H1 (cell line): Measurements from ENCODE around the gene TMEM40. TPM values are rescaled to one million over a fixed set of nuclear protein-coding genes. Genes with fewer than 3 reads are reported as not detected.

Source experiments
- polyA plus RNA-seq, 7 experiments: library from polyadenylated mRNA; depleted of rRNA in 3 of 7; stranded (reverse) in 5 of 7; unstranded in 2 of 7; fragments of >200 nt in 5 of 7; fragments of 200-250 nt in 2 of 7; gene quantifications; 1 replicate in 5 of 7; 2 replicates in 1 of 7; 4 replicates in 1 of 7; pipeline versions ENCODE4 v1.2.1 to v1.2.3, GENCODE V29; 2011 to 2013; ENCODE audit warnings: missing spikeins in 2 of 7, mixed read lengths in 2 of 7
- total RNA-seq: library from RNA; stranded (reverse); fragmentation: NEBNext Ultra II Directional; extraction: Animal tissue kit (Norgen Biotek cat#: 25700); gene quantifications from 2 replicates; pipeline ENCODE4 v1.2.1, GENCODE V29; 2021

Gene TMEM40
- total and polyA plus RNA-seq, 2 of the 8 experiments (the other 6 are each of a cell fraction or from before 2014, with no cell fraction given): 0.18 TPM; not detected in 1

Other genes with a start within 250 kb of the TMEM40 start
- gene MKRN2OS, start 213.8 kb downstream of the TMEM40 start, total RNA-seq: 0.41 TPM in 1 of 2 replicates, not detected in the other
- 0.15 and 0.17 TPM in 2 replicates for gene MKRN2OS, start 213.8 kb downstream of the TMEM40 start, polyA plus RNA-seq (2011; rRNA removed)
- 17.6 and 17.8 TPM in 2 replicates for gene MKRN2, start 202.2 kb downstream of the TMEM40 start, total RNA-seq
- 15.3 and 17.4 TPM in 2 replicates for gene MKRN2, start 202.2 kb downstream of the TMEM40 start, polyA plus RNA-seq (2011; rRNA removed)
- gene RAF1, start 95.1 kb downstream of the TMEM40 start, total RNA-seq: 96.7 and 103 TPM in 2 replicates
- gene RAF1, start 95.1 kb downstream of the TMEM40 start, polyA plus RNA-seq (2011; rRNA removed): 97.5 and 118 TPM in 2 replicates
- 8.7 and 11.2 TPM in 2 replicates for gene CAND2, start 37.4 kb upstream of the TMEM40 start, total RNA-seq
- gene CAND2, start 37.4 kb upstream of the TMEM40 start, polyA plus RNA-seq (2011; rRNA removed): 8.7 and 12.0 TPM in 2 replicates
- gene RPL32, start 82.3 kb upstream of the TMEM40 start, total RNA-seq: 1,954 and 2,043 TPM in 2 replicates
- 995 and 1,443 TPM in 2 replicates for gene RPL32, start 82.3 kb upstream of the TMEM40 start, polyA plus RNA-seq (2011; rRNA removed)